Keratinocyte (primary cell): ENCODE results near the gene SMCHD1. TPM values are rescaled to one million over a fixed set of nuclear protein-coding genes. Genes with fewer than 3 reads are reported as not detected.

Experiments
- DNase-seq: peaks from one replicate; pipeline ENCODE4 v3.0.0-alpha.2; 2011; ENCODE audit warnings: low read depth, missing footprints, low spot score
- FAIRE-seq: peaks from 2 replicates; lab custom pipeline; 2011; peaks lifted over from hg19 to GRCh38; lab: Jason Lieb, UNC
- H2AFZ ChIP-seq: 2 replicates; pipeline ENCODE4 v1.6.0; 2012; ENCODE audit warnings: low read length, control low read depth, inconsistent platforms; ENCODE audit not compliant: control insufficient read depth
- H3K27ac ChIP-seq: 2 replicates; pipeline ENCODE4 v1.5.1; 2011; ENCODE audit warnings: low read length; ENCODE audit not compliant: control insufficient read depth, insufficient read depth
- H3K27me3 ChIP-seq: 3 replicates; pipeline ENCODE4 v1.6.0; 2011; ENCODE audit warnings: low read length; ENCODE audit not compliant: control insufficient read depth, insufficient read depth; ENCODE audit errors: extremely low read depth
- H3K36me3 ChIP-seq, 2 experiments: 2 replicates in 1 of 2; 3 replicates in 1 of 2; pipeline ENCODE4 v1.5.1; 2011; ENCODE audit warnings: low read length in 2 of 2, mild to moderate bottlenecking in 1 of 2; ENCODE audit not compliant: control insufficient read depth in 2 of 2, insufficient read depth in 2 of 2; ENCODE audit errors: extremely low read depth in 1 of 2
- H3K4me1 ChIP-seq: 3 replicates; pipeline ENCODE4 v1.5.1; 2011; ENCODE audit warnings: low read length; ENCODE audit not compliant: control insufficient read depth, insufficient read depth; ENCODE audit errors: extremely low read depth
- H3K4me2 ChIP-seq: 3 replicates; pipeline ENCODE4 v1.6.0; 2011; ENCODE audit warnings: low read depth, low read length; ENCODE audit not compliant: control insufficient read depth, insufficient read depth; ENCODE audit errors: extremely low read depth
- H3K4me3 ChIP-seq, 3 experiments: fragments of 200-600 bp in 1 of 3; sonication (generic) in 1 of 3; 2 replicates in 2 of 3; 3 replicates in 1 of 3; pipeline ENCODE4 v1.5.1; 2011 to 2016; ENCODE audit warnings: low read length in 3 of 3, mild to moderate bottlenecking in 3 of 3, control low read depth in 2 of 3, inconsistent platforms in 1 of 3, low read depth in 1 of 3, mixed read lengths in 1 of 3, mixed run types in 1 of 3, moderate library complexity in 1 of 3; ENCODE audit not compliant: control insufficient read depth in 2 of 3, insufficient read depth in 2 of 3; ENCODE audit errors: extremely low read depth in 1 of 3
- H3K79me2 ChIP-seq: 2 replicates; pipeline ENCODE4 v1.6.0; 2012; ENCODE audit warnings: low read length; ENCODE audit not compliant: control insufficient read depth, insufficient read depth
- H3K9ac ChIP-seq: 3 replicates; pipeline ENCODE4 v1.6.0; 2011; ENCODE audit warnings: low read length; ENCODE audit not compliant: control insufficient read depth, insufficient read depth; ENCODE audit errors: extremely low read depth
- H3K9me1 ChIP-seq: 3 replicates; pipeline ENCODE4 v1.6.0; 2011; ENCODE audit warnings: low read length; ENCODE audit not compliant: control insufficient read depth, insufficient read depth; ENCODE audit errors: extremely low read depth
- H3K9me3 ChIP-seq: 2 replicates; pipeline ENCODE4 v1.5.1; 2012; ENCODE audit warnings: low read depth, low read length; ENCODE audit not compliant: control insufficient read depth
- H4K20me1 ChIP-seq: 3 replicates; pipeline ENCODE4 v1.6.0; 2011; ENCODE audit warnings: low read length; ENCODE audit not compliant: control insufficient read depth, insufficient read depth; ENCODE audit errors: extremely low read depth
- EZH2 ChIP-seq: IDR thresholded peaks from one replicate; pipeline ENCODE4 v1.6.1; 2012; ENCODE audit warnings: inconsistent platforms, mild to moderate bottlenecking, low read length, moderate library complexity
- dilution Hi-C: fragments of 300-500 bp; cut with MboI; formaldehyde crosslinking; loops from one replicate; pipeline ENCODE4 v1.7.0; 2020; ENCODE audit warnings: low sequenced_read_pairs; ENCODE audit not compliant: extremely low pct_ligation_motif_present
- polyA plus RNA-seq, 5 experiments: library from polyadenylated mRNA; depleted of rRNA in 3 of 5; stranded (reverse) in 3 of 5; stranded (forward) in 1 of 5; unstranded in 1 of 5; fragments of >200 nt; gene quantifications; 1 replicate in 1 of 5; 2 replicates in 3 of 5; 3 replicates in 1 of 5; pipeline versions ENCODE4 v1.2.1 to v1.2.3, GENCODE V29; 2011 to 2012; ENCODE audit warnings: missing spikeins in 2 of 5, low read depth in 1 of 5, low replicate concordance in 1 of 5
- TF ChIP-seq, protein P1 (sequence below), 3 experiments: IDR thresholded peaks in 1 of 3; conservative IDR thresholded peaks in 1 of 3; optimal IDR thresholded peaks in 1 of 3; 2 replicates in 2 of 3; 3 replicates in 1 of 3; pipeline versions ENCODE3 to v1.5.1; 2011; ENCODE audit warnings: low read length in 3 of 3, mild to moderate bottlenecking in 3 of 3, moderate library complexity in 2 of 3, control low read depth in 1 of 3, inconsistent platforms in 1 of 3; ENCODE audit not compliant: insufficient read depth in 2 of 3; ENCODE audit errors: extremely low read depth in 1 of 3

The SMCHD1 gene
- polyA plus RNA-seq, 1 donor (not counting 4 experiments of a cell fraction or from before 2014, with no cell fraction given) = 18.5 TPM

DNA sequence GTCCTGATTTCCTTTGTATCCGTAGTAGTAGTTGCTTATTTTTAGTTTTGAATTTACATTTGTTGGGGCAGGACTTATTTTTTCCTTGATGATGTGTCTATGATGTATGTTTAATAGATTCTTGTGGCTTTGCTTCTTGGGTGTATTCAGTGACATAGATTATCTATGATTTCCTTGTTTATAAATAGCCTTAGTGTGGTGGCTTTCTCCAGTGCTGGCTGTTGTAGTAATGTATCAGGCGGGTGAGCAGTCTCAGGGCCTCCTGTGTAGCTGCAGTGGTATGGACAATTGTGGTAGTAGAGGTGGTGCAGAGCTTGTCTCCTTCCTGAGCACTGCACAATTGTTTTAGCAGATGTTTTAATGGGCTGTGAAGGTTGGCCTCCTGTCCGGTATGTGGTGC is 60.5 kb downstream of the SMCHD1 start:
- Histone ChIP-seq H2AFZ (no peak overlapping the region), H3K9me1 (no peaks in the 10 kb centered on the region), H3K4me1 (no peaks in the 10 kb centered on the region), H3K36me3 (peaks cover 3 to 27% of the 10 kb centered on the region in 2 experiments), H3K79me2 (peaks cover 8% of the 10 kb centered on the region), H3K9me3 (no peaks in the 10 kb centered on the region), H3K4me2 (no peak overlapping the region), H4K20me1 (no peaks in the 10 kb centered on the region), H3K27ac (no peak overlapping the region), H3K27me3 (no peaks in the 10 kb centered on the region), H3K9ac (no peak overlapping the region), H3K4me3 (no peak overlapping the region)
- FAIRE-seq (no peak), DNase-seq (no peak)
- dilution Hi-C loops = no loop called here
- TF ChIP-seq, protein P1, sequence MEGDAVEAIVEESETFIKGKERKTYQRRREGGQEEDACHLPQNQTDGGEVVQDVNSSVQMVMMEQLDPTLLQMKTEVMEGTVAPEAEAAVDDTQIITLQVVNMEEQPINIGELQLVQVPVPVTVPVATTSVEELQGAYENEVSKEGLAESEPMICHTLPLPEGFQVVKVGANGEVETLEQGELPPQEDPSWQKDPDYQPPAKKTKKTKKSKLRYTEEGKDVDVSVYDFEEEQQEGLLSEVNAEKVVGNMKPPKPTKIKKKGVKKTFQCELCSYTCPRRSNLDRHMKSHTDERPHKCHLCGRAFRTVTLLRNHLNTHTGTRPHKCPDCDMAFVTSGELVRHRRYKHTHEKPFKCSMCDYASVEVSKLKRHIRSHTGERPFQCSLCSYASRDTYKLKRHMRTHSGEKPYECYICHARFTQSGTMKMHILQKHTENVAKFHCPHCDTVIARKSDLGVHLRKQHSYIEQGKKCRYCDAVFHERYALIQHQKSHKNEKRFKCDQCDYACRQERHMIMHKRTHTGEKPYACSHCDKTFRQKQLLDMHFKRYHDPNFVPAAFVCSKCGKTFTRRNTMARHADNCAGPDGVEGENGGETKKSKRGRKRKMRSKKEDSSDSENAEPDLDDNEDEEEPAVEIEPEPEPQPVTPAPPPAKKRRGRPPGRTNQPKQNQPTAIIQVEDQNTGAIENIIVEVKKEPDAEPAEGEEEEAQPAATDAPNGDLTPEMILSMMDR (optimal IDR thresholded peaks at IDR 0.05 in 1 of 3, IDR thresholded peaks at IDR 0.05 in 1 of 3, conservative IDR thresholded peaks at IDR 0.05 in 1 of 3; ENCODE audit: extremely low read depth in 1 of 3, insufficient read depth in 2 of 3, low read length in 3 of 3) = no peak

DNA sequence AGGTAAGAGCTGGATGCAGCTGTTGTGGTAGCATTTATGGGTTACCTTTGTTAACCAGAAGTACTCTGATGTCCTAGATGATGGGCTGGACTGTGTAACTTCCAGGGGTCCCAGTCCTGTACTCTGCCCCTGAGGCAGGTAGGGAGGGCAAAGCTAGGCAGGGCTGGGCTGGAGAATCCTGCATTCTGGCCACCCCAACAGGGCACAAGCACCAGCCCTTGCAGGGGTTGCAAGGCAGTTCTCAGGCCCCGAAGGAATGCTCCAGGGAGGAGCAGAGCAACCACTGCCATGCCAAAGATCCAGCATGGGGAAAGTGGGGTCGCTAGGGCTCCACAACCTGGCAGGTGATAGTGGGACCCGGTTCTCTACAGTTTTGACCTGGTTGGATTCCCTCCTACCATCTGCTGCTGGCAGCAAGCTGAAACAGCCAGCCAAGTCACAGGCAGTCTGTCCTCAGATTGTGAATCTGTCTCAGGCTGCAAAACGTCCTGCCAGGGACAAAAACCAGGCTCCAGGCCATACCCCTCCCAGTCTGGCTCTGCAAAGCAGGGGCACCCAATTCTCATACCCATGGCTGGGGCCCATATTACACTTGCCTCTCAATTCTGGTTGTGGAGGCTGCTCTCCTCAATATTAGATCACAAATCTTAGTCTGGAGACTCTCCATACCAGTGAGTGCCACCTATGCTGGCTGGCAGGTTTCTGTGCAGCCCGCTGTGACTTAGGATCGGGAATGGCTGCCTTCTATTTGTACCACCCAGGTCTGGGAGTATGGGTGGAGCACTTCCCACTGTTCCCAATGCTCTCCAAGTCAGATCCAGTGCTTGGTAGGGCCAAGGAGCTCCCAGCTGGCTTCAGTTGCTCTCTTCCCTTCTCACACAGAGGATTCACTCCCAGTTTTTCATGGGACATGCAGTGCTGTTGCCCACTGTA is 61.1 kb downstream of the SMCHD1 start:
- DNase-seq (no peak), FAIRE-seq (no peak)
- Histone ChIP-seq H3K36me3 (peaks cover 3 to 25% of the 10 kb centered on the region in 2 experiments), H3K4me1 (no peaks in the 10 kb centered on the region), H3K79me2 (peaks cover 8% of the 10 kb centered on the region), H3K27ac (no peak overlapping the region), H2AFZ (no peak overlapping the region), H3K9me3 (no peaks in the 10 kb centered on the region), H3K9ac (no peak overlapping the region), H3K27me3 (no peaks in the 10 kb centered on the region), H3K9me1 (no peaks in the 10 kb centered on the region), H3K4me2 (no peak overlapping the region), H3K4me3 (no peak overlapping the region), H4K20me1 (no peaks in the 10 kb centered on the region)
- dilution Hi-C loops = no loop called here
- TF ChIP-seq EZH2 = no peak
- TF ChIP-seq, protein P1 (optimal IDR thresholded peaks at IDR 0.05 in 1 of 3, IDR thresholded peaks at IDR 0.05 in 1 of 3, conservative IDR thresholded peaks at IDR 0.05 in 1 of 3; ENCODE audit: extremely low read depth in 1 of 3, insufficient read depth in 2 of 3, low read length in 3 of 3) = no peak
